ENCODE measurements around the gene CFAP43.

GRCh38 chr10:104233817-104234216 is 1.7 kb upstream of the CFAP43 start:
- TF ChIP-seq CTCF (conservative IDR thresholded peaks at IDR 0.05; ENCODE audit: low read depth, low read length) (no peak), EZH2 (IDR thresholded peaks at IDR 0.05; ENCODE audit: low read length, unreplicated experiment) (no peak)

Measured in PC-3 (cell line).